ENCODE measurements around the gene GOLGA6A. TPM values are rescaled to one million over a fixed set of nuclear protein-coding genes. Genes with fewer than 3 reads are reported as not detected.
A peak's percentile ranks its signal among the peaks of the same experiment; 100 is the strongest.

The GOLGA6A gene
- total and polyA plus RNA-seq, 2 of the 8 experiments (the other 6 are each of a cell fraction or from before 2014, with no cell fraction given): 0.80 to 1.0 TPM

- H3K4me3 ChIP-seq (ENCODE audit: extremely low read depth in 1 of 4, insufficient read depth in 2 of 4, low read depth in 3 of 4, low read length in 4 of 4): no peak overlapping the region
- no peak overlapping the region for H3K4ac ChIP-seq (replicated peaks; ENCODE audit: insufficient read length, low read depth, low read length)
- H4K20me1 ChIP-seq (replicated peaks in 1 of 2; ENCODE audit: control insufficient read depth in 1 of 2, insufficient read depth in 2 of 2, low read length in 2 of 2): no peaks in the 10 kb centered on the region
- DNase-seq (ENCODE audit: low read depth in 1 of 2, low spot score in 2 of 2): no peak
- H3K36me3 ChIP-seq (ENCODE audit: control insufficient read depth in 2 of 4, insufficient read depth in 4 of 4, low read length in 3 of 4): no peaks in the 10 kb centered on the region
- 83% methylated on average over 11 of the region's 11 CpGs; no CpG with 5 or more reads in 1 of the 2 experiments for WGBS, 2 experiments (ENCODE audit: extremely low coverage in 1 of 2, insufficient coverage in 1 of 2, insufficient read length in 1 of 2, insufficient replicate concordance in 2 of 2, low coverage in 1 of 2, low lambda C conversion rate in 2 of 2, missing lambda C conversion rate in 1 of 2)
- H3K9ac ChIP-seq (replicated peaks in 1 of 4; ENCODE audit: extremely low read depth in 1 of 4, low read depth in 3 of 4, low read length in 3 of 4): no peak overlapping the region
- no peak overlapping the region for H2BK12ac ChIP-seq (ENCODE audit: low read depth, low read length)
- peak overlapping the region; percentile 71; the same call in 1 of the 2 replicates for H2BK5ac ChIP-seq (ENCODE audit: low read depth, low read length)
- POLR2A ChIA-PET (ENCODE audit: partially characterized antibody): interaction anchor here (0.6 kb wide), 1 partner anchor 508 kb away, joined by 3 read pairs; no protein-coding TSS in a partner anchor
- no peak overlapping the region for H4K91ac ChIP-seq (replicated peaks; ENCODE audit: insufficient read length, low read length)
- no peaks in the 10 kb centered on the region for H3K27me3 ChIP-seq (replicated peaks in 1 of 4; ENCODE audit: control insufficient read depth in 3 of 4, extremely low read depth in 1 of 4, insufficient read depth in 3 of 4, low read length in 3 of 4)
- no peak overlapping the region for H3K23ac ChIP-seq (ENCODE audit: insufficient read length)
- no peak overlapping the region for H2BK20ac ChIP-seq (ENCODE audit: low read length)
- no peaks in the 10 kb centered on the region for H3K79me2 ChIP-seq (ENCODE audit: control insufficient read depth in 1 of 2, insufficient read depth in 2 of 2, low read length in 2 of 2)
- H4K5ac ChIP-seq (ENCODE audit: insufficient read length, low read depth, low read length): no peak overlapping the region
- H2AFZ ChIP-seq (ENCODE audit: low read length): no peak overlapping the region
- no peaks in the 10 kb centered on the region for H3K9me3 ChIP-seq (ENCODE audit: insufficient read depth in 2 of 2, low read depth in 1 of 2, low read length in 1 of 2)
- FAIRE-seq: no peak
- peaks cover 0 to under 1% (median under 1%) of the 10 kb centered on the region in 4 experiments; a peak in 2 of 7 replicates for H3K4me1 ChIP-seq (replicated peaks in 1 of 4; ENCODE audit: control insufficient read depth in 3 of 4, insufficient read depth in 4 of 4, low read length in 3 of 4)
- H3K56ac ChIP-seq (replicated peaks; ENCODE audit: insufficient read length, low read depth, low read length): no peak overlapping the region
- no peak overlapping the region for H2AK5ac ChIP-seq (ENCODE audit: low read depth, low read length)
- H2BK15ac ChIP-seq (ENCODE audit: low read length): no peak overlapping the region
- CTCF ChIA-PET (ENCODE audit: partially characterized antibody): interaction anchor here (0.5 to 10.3 kb wide), 14 partner anchors 7 to 279 kb away, joined by 3 to 119 read pairs (median 3); partner anchors contain the start of genes PML, STOML1 and TBC1D21
- H3K79me1 ChIP-seq (ENCODE audit: low read depth, low read length): no peaks in the 10 kb centered on the region
- no peak overlapping the region for H3K27ac ChIP-seq (ENCODE audit: low read depth, low read length)
- H4K8ac ChIP-seq (ENCODE audit: extremely low read depth, insufficient read depth, low read length): no peak overlapping the region
- H3K23me2 ChIP-seq (ENCODE audit: low read depth, low read length): no peaks in the 10 kb centered on the region
- H3K4me2 ChIP-seq (ENCODE audit: insufficient read depth in 1 of 2, low read depth in 2 of 2, low read length in 2 of 2): no peak overlapping the region
- H2BK120ac ChIP-seq (replicated peaks; ENCODE audit: low read depth, low read length): no peak overlapping the region
- no peak overlapping the region for H3K18ac ChIP-seq (ENCODE audit: extremely low read depth, low read length)
- no peak overlapping the region for H3K14ac ChIP-seq (ENCODE audit: insufficient read length)
- no peak for TF ChIP-seq CHD1 (IDR thresholded peaks at IDR 0.05; ENCODE audit: low read depth, low read length)
- TF ChIP-seq E2F6 (IDR thresholded peaks at IDR 0.05): no peak
- no peak for TF ChIP-seq ZNF274 (IDR thresholded peaks at IDR 0.05; ENCODE audit: borderline replicate concordance, extremely low read depth, low read length)
- no peak for TF ChIP-seq USF2 (IDR thresholded peaks at IDR 0.05; ENCODE audit: low read length)
- TF ChIP-seq RBBP5 (IDR thresholded peaks at IDR 0.05; ENCODE audit: borderline replicate concordance, low read depth, low read length): no peak
- TF ChIP-seq TAF7 (optimal IDR thresholded peaks at IDR 0.05; ENCODE audit: borderline replicate concordance, low read depth, low read length): no peak
- no peak for TF ChIP-seq SP4 (IDR thresholded peaks at IDR 0.05; ENCODE audit: low read length)
- no peak for TF ChIP-seq TEAD4 (IDR thresholded peaks at IDR 0.05; ENCODE audit: low read depth, low read length)
- TF ChIP-seq SUZ12 (IDR thresholded peaks at IDR 0.05; ENCODE audit: low read length): no peak
These were observed 39.5 kb downstream of the GOLGA6A start for GRCh38 chr15:74042603-74043424.

Measured in H1 (cell line).